ENCODE data around the gene ZSCAN20.
A peak's percentile ranks its signal among the peaks of the same experiment; 100 is the strongest.

Gene ZSCAN20

GRCh38 chr1:33488624-33489023 is 16.2 kb downstream of the ZSCAN20 start:
- H3K27ac ChIP-seq: no peak overlapping the region
- ChIA-PET POLR2A (ENCODE audit: low non-redundant PET) (no interaction called here), CTCF (no interaction called here)
- TF ChIP-seq, protein P1, sequence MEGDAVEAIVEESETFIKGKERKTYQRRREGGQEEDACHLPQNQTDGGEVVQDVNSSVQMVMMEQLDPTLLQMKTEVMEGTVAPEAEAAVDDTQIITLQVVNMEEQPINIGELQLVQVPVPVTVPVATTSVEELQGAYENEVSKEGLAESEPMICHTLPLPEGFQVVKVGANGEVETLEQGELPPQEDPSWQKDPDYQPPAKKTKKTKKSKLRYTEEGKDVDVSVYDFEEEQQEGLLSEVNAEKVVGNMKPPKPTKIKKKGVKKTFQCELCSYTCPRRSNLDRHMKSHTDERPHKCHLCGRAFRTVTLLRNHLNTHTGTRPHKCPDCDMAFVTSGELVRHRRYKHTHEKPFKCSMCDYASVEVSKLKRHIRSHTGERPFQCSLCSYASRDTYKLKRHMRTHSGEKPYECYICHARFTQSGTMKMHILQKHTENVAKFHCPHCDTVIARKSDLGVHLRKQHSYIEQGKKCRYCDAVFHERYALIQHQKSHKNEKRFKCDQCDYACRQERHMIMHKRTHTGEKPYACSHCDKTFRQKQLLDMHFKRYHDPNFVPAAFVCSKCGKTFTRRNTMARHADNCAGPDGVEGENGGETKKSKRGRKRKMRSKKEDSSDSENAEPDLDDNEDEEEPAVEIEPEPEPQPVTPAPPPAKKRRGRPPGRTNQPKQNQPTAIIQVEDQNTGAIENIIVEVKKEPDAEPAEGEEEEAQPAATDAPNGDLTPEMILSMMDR (conservative IDR thresholded peaks at IDR 0.05; ENCODE audit: low read depth): no peak
- no peak for DNase-seq (ENCODE audit: low spot score)

GRCh38 chr1:33494929-33495328 is 22.5 kb downstream of the ZSCAN20 start:
- ChIA-PET POLR2A (ENCODE audit: low non-redundant PET) (no interaction called here), CTCF (no interaction called here)
- DNase-seq (ENCODE audit: low spot score): no peak
- no peak overlapping the region for H3K27ac ChIP-seq
- TF ChIP-seq, protein P1 (conservative IDR thresholded peaks at IDR 0.05; ENCODE audit: low read depth): no peak

DNA sequence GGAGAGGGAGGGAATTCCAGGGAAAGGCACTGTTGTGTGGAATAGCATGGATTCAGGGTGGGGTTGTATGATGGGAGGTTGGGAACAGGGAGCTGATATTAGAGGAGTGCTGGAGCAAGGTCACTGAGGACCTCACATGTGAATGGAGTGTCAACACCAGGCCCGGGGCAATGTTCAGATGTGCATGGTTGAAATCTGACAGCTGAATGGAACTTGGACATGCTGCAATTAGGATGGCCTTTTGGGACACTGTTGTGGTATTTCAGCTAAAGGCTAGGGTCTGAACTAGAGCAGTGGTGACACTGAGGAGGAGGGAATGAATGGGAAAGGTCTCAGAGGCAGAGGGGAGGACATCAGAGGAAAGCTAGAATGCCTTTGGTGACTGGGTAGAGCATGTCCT is 25.0 kb downstream of the ZSCAN20 start:
- CTCF ChIA-PET: no interaction called here
- no peak for DNase-seq (ENCODE audit: low spot score)
- H3K27ac ChIP-seq: no peak overlapping the region
- TF ChIP-seq, protein P1 (conservative IDR thresholded peaks at IDR 0.05; ENCODE audit: low read depth): no peak
- POLR2A ChIA-PET (ENCODE audit: low non-redundant PET): no interaction called here

GRCh38 chr1:33500547-33500946 is 28.1 kb downstream of the ZSCAN20 start:
- DNase-seq (ENCODE audit: low spot score): no peak
- CTCF ChIA-PET: interaction anchor here (0.6 to 0.7 kb wide), 4 partner anchors 17 to 698 kb away, joined by 3 to 4 read pairs (median 3); no protein-coding TSS in a partner anchor
- POLR2A ChIA-PET (ENCODE audit: low non-redundant PET): no interaction called here
- TF ChIP-seq, protein P1 (conservative IDR thresholded peaks at IDR 0.05; ENCODE audit: low read depth): no peak
- H3K27ac ChIP-seq: no peak overlapping the region

- CTCF ChIA-PET: interaction anchor here (0.7 kb wide), 2 partner anchors 203 to 965 kb away, joined by 3 read pairs; no protein-coding TSS in a partner anchor
- POLR2A ChIA-PET (ENCODE audit: low non-redundant PET): no interaction called here
- no peak overlapping the region for H3K27ac ChIP-seq
- no peak for DNase-seq (ENCODE audit: low spot score)
- TF ChIP-seq, protein P1 (conservative IDR thresholded peaks at IDR 0.05; ENCODE audit: low read depth): no peak
Observed at GRCh38 chr1:33501309-33501708, 28.9 kb downstream of the ZSCAN20 start.

GRCh38 chr1:33501774-33502173 is 29.3 kb downstream of the ZSCAN20 start:
- ChIA-PET POLR2A (ENCODE audit: low non-redundant PET) (no interaction called here), CTCF (interaction anchor here (0.7 kb wide), 1 partner anchor 966 kb away, joined by 3 read pairs; no protein-coding TSS in a partner anchor)
- H3K27ac ChIP-seq: no peak overlapping the region
- no peak for DNase-seq (ENCODE audit: low spot score)
- TF ChIP-seq, protein P1 (conservative IDR thresholded peaks at IDR 0.05; ENCODE audit: low read depth): no peak

DNA sequence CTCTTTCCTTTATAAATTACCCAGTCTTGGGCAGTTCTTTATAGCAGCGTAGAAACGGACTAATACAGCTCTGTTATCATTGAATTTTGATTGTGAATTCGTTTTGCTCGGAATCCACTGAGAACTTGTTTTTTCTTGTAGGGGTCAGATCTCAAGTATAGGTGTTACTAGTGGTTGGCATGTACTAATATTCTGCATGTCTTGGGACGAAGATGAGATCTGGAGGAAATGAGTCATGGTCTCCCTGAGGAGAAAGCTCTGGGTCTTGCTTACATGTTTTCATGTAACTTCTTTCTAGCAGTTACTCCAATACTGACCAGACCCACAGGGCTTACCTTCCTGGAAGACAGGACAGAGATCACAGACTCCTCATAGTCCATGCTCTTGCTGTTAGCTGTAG is 30.3 kb downstream of the ZSCAN20 start:
- TF ChIP-seq, protein P1 (conservative IDR thresholded peaks at IDR 0.05; ENCODE audit: low read depth): no peak
- peak; percentile 16 for DNase-seq (ENCODE audit: low spot score)
- ChIA-PET POLR2A (ENCODE audit: low non-redundant PET) (no interaction called here), CTCF (no interaction called here)
- no peak overlapping the region for H3K27ac ChIP-seq
